HuH-7 (cell line): ENCODE data around the gene EFNA1.
"Not testable (repeated sequence)": the region's sequence is repeated elsewhere in the genome, so short reads cannot be mapped to it uniquely, and the experiment has no call there.

ENCODE experiments used
- DNase-seq: peaks from one replicate; pipeline ENCODE4 v3.0.0; 2011; ENCODE audit warnings: low spot score

EFNA1 gene

GRCh38 chr1:155092641-155093040 is 35.0 kb upstream of the EFNA1 start:
- DNase-seq: no peak

GRCh38 chr1:155093911-155094621 is 33.6 kb upstream of the EFNA1 start:
- DNase-seq: no peak

GRCh38 chr1:155094622-155094948 is 33.1 kb upstream of the EFNA1 start:
- DNase-seq: no peak

GRCh38 chr1:155099331-155099730 is 28.3 kb upstream of the EFNA1 start:
- DNase-seq: no peak

GRCh38 chr1:155103325-155103724 is 24.4 kb upstream of the EFNA1 start:
- no peak for DNase-seq

- no peak for DNase-seq
Observed at GRCh38 chr1:155104605-155105534, 22.8 kb upstream of the EFNA1 start.

- DNase-seq: no peak
Observed at GRCh38 chr1:155105604-155106011, 22.1 kb upstream of the EFNA1 start.

- no peak for DNase-seq
Observed at GRCh38 chr1:155106862-155107261, 20.8 kb upstream of the EFNA1 start.

- peak; percentile 65 for DNase-seq
Observed at GRCh38 chr1:155107309-155108264, 20.1 kb upstream of the EFNA1 start.

GRCh38 chr1:155108296-155108695 is 19.4 kb upstream of the EFNA1 start:
- no peak for DNase-seq

- DNase-seq: no peak
Observed at GRCh38 chr1:155110381-155110780, 17.3 kb upstream of the EFNA1 start.

GRCh38 chr1:155110826-155111225 is 16.9 kb upstream of the EFNA1 start:
- DNase-seq: no peak

- DNase-seq: no peak
Observed at GRCh38 chr1:155113450-155113980, 14.2 kb upstream of the EFNA1 start.

GRCh38 chr1:155116113-155116764 is 11.4 kb upstream of the EFNA1 start:
- no peak for DNase-seq

- DNase-seq: no peak
Observed at GRCh38 chr1:155117610-155118009, 10.1 kb upstream of the EFNA1 start.

- not testable (repeated sequence) for DNase-seq
Observed at GRCh38 chr1:155118090-155118489, 9.6 kb upstream of the EFNA1 start.

GRCh38 chr1:155120253-155120652 is 7.4 kb upstream of the EFNA1 start:
- no peak for DNase-seq

- no peak for DNase-seq
Observed at GRCh38 chr1:155121249-155121648, 6.4 kb upstream of the EFNA1 start.

GRCh38 chr1:155122308-155122707 is 5.4 kb upstream of the EFNA1 start:
- DNase-seq: no peak

GRCh38 chr1:155123801-155124200 is 3.9 kb upstream of the EFNA1 start:
- DNase-seq: no peak
